Left ventricle myocardium inferior (tissue), 1 donor: ENCODE measurements around the gene PRODH. TPM values are rescaled to one million over a fixed set of nuclear protein-coding genes. Genes with fewer than 3 reads are reported as not detected.
"Not testable (repeated sequence)": the region's sequence is repeated elsewhere in the genome, so short reads cannot be mapped to it uniquely, and the experiment has no call there.

Experiments used
- DNase-seq: peaks from one replicate; pipeline ENCODE4 v3.0.0-alpha.2; 2020
- H3K27ac ChIP-seq: fragments of 200-600 bp; replicated peaks from 2 replicates; pipeline ENCODE4 v1.8.0; 2021
- H3K27me3 ChIP-seq: fragments of 200-600 bp; 2 replicates; pipeline ENCODE4 v1.8.0; 2021; ENCODE audit warnings: low read depth
- H3K36me3 ChIP-seq: fragments of 200-600 bp; 2 replicates; pipeline ENCODE4 v1.8.0; 2021
- H3K4me1 ChIP-seq: fragments of 200-600 bp; 2 replicates; pipeline ENCODE4 v1.8.0; 2021
- H3K4me3 ChIP-seq: fragments of 200-600 bp; 2 replicates; pipeline ENCODE4 v1.8.0; 2021; ENCODE audit warnings: mild to moderate bottlenecking, moderate library complexity
- H3K9me3 ChIP-seq: fragments of 200-600 bp; replicated peaks from 2 replicates; pipeline ENCODE4 v1.8.0; 2021
- CTCF ChIP-seq: fragments of 200-600 bp; IDR thresholded peaks from 2 replicates; pipeline ENCODE4 v1.8.0; 2021; ENCODE audit warnings: antibody characterized with exemption, mild to moderate bottlenecking, borderline replicate concordance
- intact Hi-C: fragments of 100-400 bp; cut with micrococcal nuclease; formaldehyde crosslinking; loops from one replicate; pipeline ENCODE4 v1.11.0; 2022
- total RNA-seq: library from RNA; stranded (reverse); fragmentation: NEBNext Ultra II Directional; extraction: Animal tissue kit (Norgen Biotek cat#: 25700); gene quantifications from one replicate; pipeline ENCODE4 v1.2.1, GENCODE V29; 2021
- donor health status: DM: no; HTN: yes; CAD: no; lungs with severe emphysema.

PRODH gene
- total RNA-seq, 1 donor from 2014 or later, result 13.3 TPM

GRCh38 chr22:18952022-18952421 is 15.9 kb upstream of the PRODH start:
- intact Hi-C loops, result no loop called here
- Histone ChIP-seq H3K27ac (no peak overlapping the region), H3K4me3 (no peak overlapping the region), H3K36me3 (no peaks in the 10 kb centered on the region), H3K9me3 (no peaks in the 10 kb centered on the region), H3K4me1 (no peaks in the 10 kb centered on the region), H3K27me3 (peaks cover 42% of the 10 kb centered on the region)
- DNase-seq, result no peak
- no peak for TF ChIP-seq CTCF

DNA sequence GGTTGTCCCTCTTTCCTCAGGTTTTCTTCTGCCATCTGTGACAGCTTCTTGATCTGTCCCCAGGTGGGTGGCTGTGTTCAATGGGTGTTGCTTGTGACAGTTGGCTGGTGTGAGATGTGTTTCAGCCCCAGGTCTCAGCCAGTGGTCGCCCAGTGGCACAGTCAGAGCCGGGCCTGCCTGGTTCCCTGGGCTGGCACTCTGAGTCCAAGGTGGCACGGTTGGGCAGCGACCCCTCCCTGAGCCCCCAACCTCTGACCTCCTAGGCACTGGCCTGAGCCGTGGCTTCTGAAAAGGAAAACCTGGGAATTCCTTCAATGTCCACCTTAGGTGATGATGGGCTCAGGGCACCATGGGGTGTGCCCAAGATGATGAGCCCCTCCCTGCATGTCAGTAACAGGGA is 14.0 kb upstream of the PRODH start:
- H3K27ac ChIP-seq, result no peak overlapping the region
- no peaks in the 10 kb centered on the region for H3K9me3 ChIP-seq
- no peak for TF ChIP-seq CTCF
- H3K36me3 ChIP-seq, result no peaks in the 10 kb centered on the region
- no peaks in the 10 kb centered on the region for H3K4me1 ChIP-seq
- intact Hi-C loops, result no loop called here
- peaks cover 42% of the 10 kb centered on the region for H3K27me3 ChIP-seq
- no peak overlapping the region for H3K4me3 ChIP-seq
- DNase-seq, result no peak

GRCh38 chr22:18947905-18948304 is 11.8 kb upstream of the PRODH start:
- H3K9me3 ChIP-seq, result no peaks in the 10 kb centered on the region
- no peaks in the 10 kb centered on the region for H3K36me3 ChIP-seq
- intact Hi-C loops, result no loop called here
- no peaks in the 10 kb centered on the region for H3K4me1 ChIP-seq
- H3K27ac ChIP-seq, result no peak overlapping the region
- no peak for DNase-seq
- peaks cover 38% of the 10 kb centered on the region for H3K27me3 ChIP-seq
- H3K4me3 ChIP-seq, result no peak overlapping the region
- no peak for TF ChIP-seq CTCF

- H3K4me3 ChIP-seq, H3K27ac ChIP-seq, DNase-seq, H3K9me3 ChIP-seq, H3K4me1 ChIP-seq, intact Hi-C loops, H3K36me3 ChIP-seq: not testable (repeated sequence)
- H3K27me3 ChIP-seq, result peaks cover 36% of the 10 kb centered on the region
These were observed 11.0 kb upstream of the PRODH start for GRCh38 chr22:18947105-18947504.

DNA sequence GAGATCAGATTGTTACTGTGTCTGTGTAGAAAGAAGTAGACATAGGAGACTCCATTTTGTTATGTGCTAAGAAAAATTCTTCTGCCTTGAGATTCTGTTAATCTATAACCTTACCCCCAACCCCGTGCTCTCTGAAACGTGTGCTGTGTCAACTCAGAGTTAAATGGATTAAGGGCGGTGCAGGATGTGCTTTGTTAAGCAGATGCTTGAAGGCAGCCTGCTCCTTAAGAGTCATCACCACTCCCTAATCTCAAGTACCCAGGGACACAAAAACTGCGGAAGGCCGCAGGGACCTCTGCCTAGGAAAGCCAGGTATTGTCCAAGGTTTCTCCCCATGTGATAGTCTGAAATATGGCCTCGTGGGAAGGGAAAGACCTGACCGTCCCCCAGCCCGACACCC is 2.6 kb upstream of the PRODH start:
- H3K9me3 ChIP-seq, H3K4me1 ChIP-seq, intact Hi-C loops, H3K27me3 ChIP-seq, H3K36me3 ChIP-seq, H3K27ac ChIP-seq, DNase-seq, H3K4me3 ChIP-seq: not testable (repeated sequence)

GRCh38 chr22:18934688-18935087 is 1.4 kb downstream of the PRODH start:
- DNase-seq, H3K27ac ChIP-seq, H3K9me3 ChIP-seq, H3K36me3 ChIP-seq, H3K4me3 ChIP-seq, H3K27me3 ChIP-seq, H3K4me1 ChIP-seq, intact Hi-C loops: not testable (repeated sequence)

DNA sequence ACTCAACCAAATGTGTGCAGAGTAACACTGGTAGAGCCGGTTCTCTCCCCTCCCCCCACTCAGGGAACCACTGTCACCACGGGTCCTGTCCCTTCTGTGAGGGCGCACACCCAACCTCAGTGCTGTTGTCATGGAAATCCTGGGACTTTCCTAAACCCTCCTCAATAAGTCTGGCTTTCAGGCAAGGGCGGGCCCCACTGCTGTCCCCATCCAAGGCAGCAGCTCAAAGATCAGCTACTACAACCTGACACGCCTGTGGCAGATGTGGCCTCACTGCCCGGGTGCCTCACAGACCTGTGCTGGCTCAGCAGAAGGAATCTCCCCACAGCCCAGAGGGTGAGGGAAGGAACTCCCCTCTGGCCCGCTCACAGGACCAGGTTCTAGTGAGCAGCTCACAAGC is 2.2 kb downstream of the PRODH start:
- no peak overlapping the region for H3K4me3 ChIP-seq
- no peaks in the 10 kb centered on the region for H3K9me3 ChIP-seq
- H3K36me3 ChIP-seq, result no peaks in the 10 kb centered on the region
- DNase-seq, result no peak
- no peaks in the 10 kb centered on the region for H3K27me3 ChIP-seq
- H3K4me1 ChIP-seq, result no peaks in the 10 kb centered on the region
- intact Hi-C loops, result no loop called here
- no peak overlapping the region for H3K27ac ChIP-seq
- no peak for TF ChIP-seq CTCF
